ENCODE measurements around the gene PYGM. TPM values are rescaled to one million over a fixed set of nuclear protein-coding genes. Genes with fewer than 3 reads are reported as not detected.

The PYGM gene
- total RNA-seq, 6 experiments from 2014 or later = 0.11 to 0.21 (median 0.13) TPM; not detected in 2

DNA sequence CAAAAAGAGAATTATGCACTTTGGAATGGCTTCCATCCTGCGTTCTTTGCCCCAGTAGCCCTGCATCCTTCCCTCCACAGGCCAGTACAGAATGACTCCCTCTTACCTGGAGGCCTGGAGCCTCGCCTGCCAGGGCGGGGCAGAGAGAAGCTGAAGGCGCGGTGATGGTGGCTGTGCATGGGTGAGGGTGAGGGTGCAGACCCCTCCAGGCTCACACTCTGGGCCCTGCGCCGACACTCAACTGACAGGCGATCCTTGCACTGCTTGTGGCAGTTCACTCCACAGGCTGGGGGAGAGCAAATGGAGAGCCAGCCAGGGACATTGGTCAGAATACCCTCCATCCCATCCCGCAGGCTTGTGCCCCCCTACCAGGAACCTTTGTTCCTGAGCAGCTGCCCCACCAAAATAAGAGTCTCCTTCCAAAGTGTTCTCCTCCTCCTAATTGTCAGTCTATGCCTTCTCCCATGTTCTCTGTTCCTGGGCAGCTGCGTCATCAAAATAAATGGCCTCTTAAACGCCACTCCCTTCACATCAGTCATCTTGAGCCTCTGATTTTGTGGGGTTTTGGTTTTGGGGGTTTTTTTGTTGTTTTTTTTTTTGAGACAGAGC lies 30.9 kb downstream of the PYGM start:
- H3K27me3 Mint-ChIP-seq (ENCODE audit: insufficient read depth) = peaks cover 46% of the 10 kb centered on the region
- no peak overlapping the region for H3K4me3 Mint-ChIP-seq
- TF ChIP-seq, protein P1, sequence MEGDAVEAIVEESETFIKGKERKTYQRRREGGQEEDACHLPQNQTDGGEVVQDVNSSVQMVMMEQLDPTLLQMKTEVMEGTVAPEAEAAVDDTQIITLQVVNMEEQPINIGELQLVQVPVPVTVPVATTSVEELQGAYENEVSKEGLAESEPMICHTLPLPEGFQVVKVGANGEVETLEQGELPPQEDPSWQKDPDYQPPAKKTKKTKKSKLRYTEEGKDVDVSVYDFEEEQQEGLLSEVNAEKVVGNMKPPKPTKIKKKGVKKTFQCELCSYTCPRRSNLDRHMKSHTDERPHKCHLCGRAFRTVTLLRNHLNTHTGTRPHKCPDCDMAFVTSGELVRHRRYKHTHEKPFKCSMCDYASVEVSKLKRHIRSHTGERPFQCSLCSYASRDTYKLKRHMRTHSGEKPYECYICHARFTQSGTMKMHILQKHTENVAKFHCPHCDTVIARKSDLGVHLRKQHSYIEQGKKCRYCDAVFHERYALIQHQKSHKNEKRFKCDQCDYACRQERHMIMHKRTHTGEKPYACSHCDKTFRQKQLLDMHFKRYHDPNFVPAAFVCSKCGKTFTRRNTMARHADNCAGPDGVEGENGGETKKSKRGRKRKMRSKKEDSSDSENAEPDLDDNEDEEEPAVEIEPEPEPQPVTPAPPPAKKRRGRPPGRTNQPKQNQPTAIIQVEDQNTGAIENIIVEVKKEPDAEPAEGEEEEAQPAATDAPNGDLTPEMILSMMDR (IDR thresholded peaks at IDR 0.05) = no peak
- no peaks in the 10 kb centered on the region for H3K36me3 Mint-ChIP-seq (ENCODE audit: low read depth)
- no peaks in the 10 kb centered on the region for H3K9me3 Mint-ChIP-seq
- H3K27ac Mint-ChIP-seq = no peak overlapping the region
- no peak for DNase-seq
- H3K4me1 Mint-ChIP-seq (ENCODE audit: low read depth) = no peaks in the 10 kb centered on the region

DNA sequence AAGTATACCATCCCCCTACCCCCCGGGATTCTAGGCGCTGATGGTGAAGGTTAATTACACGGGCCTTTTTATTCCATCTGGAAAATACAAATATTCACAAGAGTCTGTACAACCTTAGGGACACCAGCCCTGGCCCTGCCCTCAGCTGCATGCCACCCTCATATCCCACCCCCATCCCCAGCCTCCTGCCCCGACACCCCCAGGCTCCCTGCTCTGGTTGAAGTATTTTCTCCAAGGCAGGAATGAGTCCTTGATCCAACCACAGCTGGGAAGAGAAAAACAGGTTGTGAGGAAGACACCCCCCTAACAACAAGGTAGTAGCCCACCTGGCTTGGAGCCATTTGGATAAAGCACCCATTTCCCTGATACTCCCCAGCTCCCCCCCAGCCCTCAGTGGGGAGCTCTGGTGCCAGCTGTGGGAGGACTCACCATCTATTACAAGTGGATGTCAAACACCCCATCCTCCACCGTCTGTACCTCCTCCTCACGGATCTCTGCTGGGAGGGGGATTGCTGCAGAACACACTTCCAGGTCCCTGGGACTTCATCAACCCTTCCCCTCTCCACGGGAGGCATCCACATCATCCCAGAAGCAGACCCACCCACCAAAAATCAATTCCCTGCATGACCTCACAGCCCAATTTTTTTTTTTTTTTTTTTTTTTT lies 32.8 kb downstream of the PYGM start:
- DNase-seq = no peak
- peaks cover 46% of the 10 kb centered on the region for H3K27me3 Mint-ChIP-seq (ENCODE audit: insufficient read depth)
- H3K9me3 Mint-ChIP-seq = no peaks in the 10 kb centered on the region
- no peaks in the 10 kb centered on the region for H3K4me1 Mint-ChIP-seq (ENCODE audit: low read depth)
- TF ChIP-seq, protein P1 (IDR thresholded peaks at IDR 0.05) = no peak
- no peak overlapping the region for H3K4me3 Mint-ChIP-seq
- H3K36me3 Mint-ChIP-seq (ENCODE audit: low read depth) = no peaks in the 10 kb centered on the region
- H3K27ac Mint-ChIP-seq = no peak overlapping the region

DNA sequence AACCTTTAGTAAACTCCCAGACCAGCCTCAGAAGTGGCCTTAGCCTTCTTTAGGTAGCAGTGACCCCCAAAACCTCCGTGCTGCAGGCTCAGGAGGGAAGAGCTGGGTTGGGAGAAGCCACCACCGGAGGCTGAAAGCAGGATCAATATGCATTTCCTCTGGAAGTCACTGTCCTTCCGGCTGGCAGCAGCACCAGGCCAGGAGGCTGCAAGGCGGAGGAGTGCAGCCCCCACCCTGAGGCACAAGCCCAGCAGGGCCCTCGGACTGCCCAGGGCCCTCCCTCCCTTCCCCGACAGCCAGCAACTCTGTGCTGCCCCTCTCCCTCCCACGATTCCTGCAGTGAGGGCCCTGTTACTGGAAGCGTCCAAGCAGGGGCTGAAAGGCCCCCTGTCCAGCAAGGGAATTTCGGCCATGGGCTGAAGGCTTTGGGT lies 33.5 kb downstream of the PYGM start:
- Mint-ChIP-seq H3K27me3 (ENCODE audit: insufficient read depth) (peaks cover 46% of the 10 kb centered on the region), H3K4me3 (no peak overlapping the region), H3K4me1 (ENCODE audit: low read depth) (no peaks in the 10 kb centered on the region), H3K27ac (no peak overlapping the region), H3K36me3 (ENCODE audit: low read depth) (no peaks in the 10 kb centered on the region), H3K9me3 (no peaks in the 10 kb centered on the region)
- no peak for DNase-seq
- TF ChIP-seq, protein P1 (IDR thresholded peaks at IDR 0.05) = no peak

DNA sequence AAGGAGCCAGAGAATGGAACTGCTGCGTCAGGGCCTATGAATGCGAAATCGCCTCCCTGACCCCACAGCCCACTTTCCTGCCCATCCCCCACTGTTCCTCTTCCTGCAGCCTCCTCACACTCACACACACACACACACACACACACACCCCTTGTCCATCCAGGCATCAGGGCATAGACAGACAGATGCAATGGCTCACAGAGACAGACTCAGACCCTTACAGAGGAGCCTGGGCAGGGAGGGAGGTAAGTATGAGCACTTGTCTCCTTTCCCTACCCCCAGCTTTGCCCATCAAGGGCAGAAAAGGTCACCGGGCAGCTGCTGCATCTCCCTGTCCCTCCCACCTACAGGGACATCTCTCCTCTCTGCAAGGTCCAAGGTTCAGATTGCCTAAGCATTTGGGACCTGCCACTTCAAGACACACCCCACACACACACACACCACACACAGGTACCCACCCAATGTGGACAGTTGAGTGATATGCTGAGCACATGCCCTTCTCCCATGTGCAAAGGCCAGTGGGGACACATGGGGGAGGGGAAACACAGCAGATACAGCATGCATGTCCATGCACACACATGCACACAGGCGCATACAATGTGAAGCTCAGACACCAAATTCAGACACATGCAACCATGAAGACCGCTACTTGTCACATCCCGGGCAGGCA lies 34.8 kb downstream of the PYGM start:
- Mint-ChIP-seq H3K9me3 (no peaks in the 10 kb centered on the region), H3K27me3 (ENCODE audit: insufficient read depth) (peaks cover 53% of the 10 kb centered on the region), H3K4me1 (ENCODE audit: low read depth) (no peaks in the 10 kb centered on the region), H3K27ac (no peak overlapping the region), H3K4me3 (no peak overlapping the region), H3K36me3 (ENCODE audit: low read depth) (no peaks in the 10 kb centered on the region)
- TF ChIP-seq, protein P1 (IDR thresholded peaks at IDR 0.05) = no peak
- DNase-seq = no peak

DNA sequence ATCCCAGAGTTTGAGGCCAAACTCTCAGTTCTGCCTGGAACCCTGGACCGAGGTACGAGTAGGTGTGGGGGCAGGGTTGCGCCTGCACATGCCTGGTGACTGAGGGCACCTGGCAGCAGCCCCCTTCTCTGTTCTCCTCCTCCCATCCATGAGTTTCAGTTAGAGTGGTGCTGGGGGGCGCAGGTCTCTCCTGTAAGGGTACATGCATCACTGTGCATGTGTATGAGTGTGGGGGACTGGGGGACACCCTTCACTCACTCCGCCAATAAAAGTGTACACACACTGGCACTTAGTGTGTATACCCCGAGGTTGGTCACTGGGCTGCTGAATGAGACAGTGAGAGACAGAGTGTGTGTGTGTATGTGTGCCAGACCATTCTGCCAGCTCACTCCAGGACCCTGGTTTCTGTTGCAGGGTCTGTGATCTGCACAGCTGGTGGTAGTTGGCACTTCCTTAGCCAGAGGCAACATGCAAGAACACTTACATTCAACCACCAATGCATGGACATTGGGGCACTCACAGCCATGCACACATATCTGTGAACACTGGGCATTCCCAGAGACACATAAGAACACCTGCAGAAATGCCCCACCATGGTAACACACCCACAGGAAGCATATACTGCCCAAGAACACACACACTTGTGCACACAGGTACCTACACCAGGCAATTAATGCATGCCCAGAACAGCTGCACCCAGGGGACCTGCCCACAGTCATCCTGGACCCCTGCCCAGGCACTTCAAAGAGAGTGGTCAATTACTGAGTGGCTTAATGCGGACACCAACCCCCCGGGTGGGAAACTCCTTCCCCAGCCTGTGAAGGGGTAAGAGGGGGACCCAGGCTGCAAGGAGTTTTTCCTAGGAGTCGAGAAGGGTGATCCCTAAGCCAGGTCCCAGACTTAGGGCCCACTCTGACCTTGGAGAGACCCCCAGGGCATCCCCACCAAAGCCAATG lies 35.6 kb downstream of the PYGM start:
- TF ChIP-seq, protein P1 (IDR thresholded peaks at IDR 0.05) = no peak
- no peak for DNase-seq
- H3K4me1 Mint-ChIP-seq (ENCODE audit: low read depth) = no peaks in the 10 kb centered on the region
- H3K27ac Mint-ChIP-seq = no peak overlapping the region
- H3K27me3 Mint-ChIP-seq (ENCODE audit: insufficient read depth) = peaks cover 53% of the 10 kb centered on the region
- H3K36me3 Mint-ChIP-seq (ENCODE audit: low read depth) = no peaks in the 10 kb centered on the region
- no peaks in the 10 kb centered on the region for H3K9me3 Mint-ChIP-seq
- H3K4me3 Mint-ChIP-seq = no peak overlapping the region

Data from HFFc6 (cell line).